Measurements from ENCODE around the gene HCFC1. TPM values are rescaled to one million over a fixed set of nuclear protein-coding genes. Genes with fewer than 3 reads are reported as not detected.

The HCFC1 gene
- total and polyA plus RNA-seq, 2 of the 8 experiments (the other 6 are each of a cell fraction or from before 2014, with no cell fraction given) = 24.9 to 117 TPM

GRCh38 chrX:154016366-154017076 lies 44.9 kb upstream of the HCFC1 start:
- DNase-seq (ENCODE audit: low read depth in 1 of 2, low spot score in 2 of 2) = no peak
- H2BK20ac ChIP-seq (ENCODE audit: low read length) = no peak overlapping the region
- H4K20me1 ChIP-seq (replicated peaks in 1 of 2; ENCODE audit: control insufficient read depth in 1 of 2, insufficient read depth in 2 of 2, low read length in 2 of 2) = no peaks in the 10 kb centered on the region
- TF ChIP-seq CHD1 (IDR thresholded peaks at IDR 0.05; ENCODE audit: low read depth, low read length) (no peak), PHF8 (conservative IDR thresholded peaks at IDR 0.05; ENCODE audit: low read depth, low read length) (no peak), TEAD4 (IDR thresholded peaks at IDR 0.05; ENCODE audit: low read depth, low read length) (no peak), SAP30 (IDR thresholded peaks at IDR 0.05; ENCODE audit: insufficient read depth, insufficient replicate concordance, low read length) (no peak)
- H4K8ac ChIP-seq (ENCODE audit: extremely low read depth, insufficient read depth, low read length) = no peak overlapping the region
- no peak overlapping the region for H2BK5ac ChIP-seq (ENCODE audit: low read depth, low read length)
- WGBS, 2 experiments (ENCODE audit: extremely low coverage in 1 of 2, insufficient coverage in 1 of 2, insufficient read length in 1 of 2, insufficient replicate concordance in 2 of 2, low coverage in 1 of 2, low lambda C conversion rate in 2 of 2, missing lambda C conversion rate in 1 of 2) = 97% methylated on average over 10 of the region's 24 CpGs; no CpG with 5 or more reads in 1 of the 2 experiments
- peaks cover 0 to 21% (median 7%) of the 10 kb centered on the region in 4 experiments; a peak in 6 of 7 replicates for H3K4me1 ChIP-seq (replicated peaks in 1 of 4; ENCODE audit: control insufficient read depth in 3 of 4, insufficient read depth in 4 of 4, low read length in 3 of 4)
- no peak overlapping the region for H3K23ac ChIP-seq (ENCODE audit: insufficient read length)
- H3K79me2 ChIP-seq (ENCODE audit: control insufficient read depth in 1 of 2, insufficient read depth in 2 of 2, low read length in 2 of 2) = no peaks in the 10 kb centered on the region
- peaks cover 2 to 11% (median 7%) of the 10 kb centered on the region in 4 experiments; a peak in 3 of 8 replicates for H3K36me3 ChIP-seq (ENCODE audit: control insufficient read depth in 2 of 4, insufficient read depth in 4 of 4, low read length in 3 of 4)
- FAIRE-seq = no peak
- H3K79me1 ChIP-seq (ENCODE audit: low read depth, low read length) = no peaks in the 10 kb centered on the region
- no peak overlapping the region for H2AK5ac ChIP-seq (ENCODE audit: low read depth, low read length)
- H3K27me3 ChIP-seq (replicated peaks in 1 of 4; ENCODE audit: control insufficient read depth in 3 of 4, extremely low read depth in 1 of 4, insufficient read depth in 3 of 4, low read length in 3 of 4) = no peaks in the 10 kb centered on the region
- H3K9me3 ChIP-seq (ENCODE audit: insufficient read depth in 2 of 2, low read depth in 1 of 2, low read length in 1 of 2) = no peaks in the 10 kb centered on the region
- H2BK12ac ChIP-seq (ENCODE audit: low read depth, low read length) = no peak overlapping the region
- H4K91ac ChIP-seq (replicated peaks; ENCODE audit: insufficient read length, low read length) = no peak overlapping the region
- H4K5ac ChIP-seq (ENCODE audit: insufficient read length, low read depth, low read length) = no peak overlapping the region
- H3K27ac ChIP-seq (ENCODE audit: low read depth, low read length) = no peak overlapping the region
- H2BK15ac ChIP-seq (ENCODE audit: low read length) = no peak overlapping the region
- H3K4ac ChIP-seq (replicated peaks; ENCODE audit: insufficient read length, low read depth, low read length) = no peak overlapping the region
- H3K4me2 ChIP-seq (ENCODE audit: insufficient read depth in 1 of 2, low read depth in 2 of 2, low read length in 2 of 2) = no peak overlapping the region
- no peak overlapping the region for H3K14ac ChIP-seq (ENCODE audit: insufficient read length)
- peaks cover 2% of the 10 kb centered on the region; the same call in 1 of the 2 replicates for H3K23me2 ChIP-seq (ENCODE audit: low read depth, low read length)
- ChIA-PET POLR2A (ENCODE audit: partially characterized antibody) (interaction anchor here (0.6 to 1.5 kb wide), 5 partner anchors 16 to 49 kb away, joined by 3 to 6 read pairs (median 4); partner anchors contain the start of genes HCFC1 and TMEM187), CTCF (ENCODE audit: partially characterized antibody) (interaction anchor here (0.6 to 1.7 kb wide), 2 partner anchors 10 to 18 kb away, joined by 3 read pairs; no protein-coding TSS in a partner anchor)
- H3K18ac ChIP-seq (ENCODE audit: extremely low read depth, low read length) = no peak overlapping the region
- no peak overlapping the region for H3K9ac ChIP-seq (replicated peaks in 1 of 4; ENCODE audit: extremely low read depth in 1 of 4, low read depth in 3 of 4, low read length in 3 of 4)
- H3K4me3 ChIP-seq (ENCODE audit: extremely low read depth in 1 of 4, insufficient read depth in 2 of 4, low read depth in 3 of 4, low read length in 4 of 4) = no peak overlapping the region
- H2AFZ ChIP-seq (ENCODE audit: low read length) = no peak overlapping the region
- no peak overlapping the region for H2BK120ac ChIP-seq (replicated peaks; ENCODE audit: low read depth, low read length)
- no peak overlapping the region for H3K56ac ChIP-seq (replicated peaks; ENCODE audit: insufficient read length, low read depth, low read length)
